ENCODE measurements around the gene GPRC5B. TPM values are rescaled to one million over a fixed set of nuclear protein-coding genes. Genes with fewer than 3 reads are reported as not detected.

GPRC5B gene
- total RNA-seq, 1 experiment from 2014 or later = 137 TPM

GRCh38 chr16:19837331-19837980 lies 47.2 kb downstream of the GPRC5B start:
- Histone ChIP-seq H3K23me2 (ENCODE audit: insufficient read length, low read depth, low read length, poor library complexity, severe bottlenecking) (no peaks in the 10 kb centered on the region), H3T11ph (ENCODE audit: low read length) (no peak overlapping the region), H2BK5ac (ENCODE audit: insufficient read length, low read length) (no peak overlapping the region), H3K56ac (ENCODE audit: insufficient read length, low read depth, low read length) (no peak overlapping the region), H2BK12ac (ENCODE audit: insufficient read length, low read depth, low read length) (no peak overlapping the region), H4K5ac (ENCODE audit: insufficient read length, low read depth, low read length) (no peak overlapping the region), H2BK20ac (ENCODE audit: low read depth, low read length, poor library complexity, severe bottlenecking) (no peak overlapping the region), H4K8ac (replicated peaks; ENCODE audit: insufficient read length, low read depth, low read length) (no peak overlapping the region), H2BK120ac (ENCODE audit: low read depth, low read length, poor library complexity, severe bottlenecking) (no peak overlapping the region), H2AFZ (ENCODE audit: low read length) (no peak overlapping the region), H2BK15ac (ENCODE audit: low read depth, low read length) (no peak overlapping the region), H3K27me3 (ENCODE audit: insufficient read depth, low read length) (no peaks in the 10 kb centered on the region), H3K4me1 (ENCODE audit: insufficient read depth, low read length) (peaks cover 6% of the 10 kb centered on the region; the same call in 1 of the 2 replicates), H4K91ac (ENCODE audit: insufficient read length, low read depth, low read length) (no peak overlapping the region), H3K9ac (ENCODE audit: extremely low read depth, insufficient read length, low read length) (no peak overlapping the region), H3K27ac (ENCODE audit: insufficient read length, low read depth, low read length) (no peak overlapping the region), H3K14ac (ENCODE audit: insufficient read depth, low read length) (no peak overlapping the region), H4K20me1 (ENCODE audit: control insufficient read depth, insufficient read depth, insufficient read length) (no peaks in the 10 kb centered on the region), H2AK5ac (ENCODE audit: insufficient read length, low read length) (no peak overlapping the region), H3K18ac (ENCODE audit: insufficient read length, low read depth, low read length) (no peak overlapping the region), H3K9me3 (ENCODE audit: control insufficient read depth, low read depth, low read length) (no peaks in the 10 kb centered on the region), H3K79me2 (ENCODE audit: insufficient read depth, low read length) (no peaks in the 10 kb centered on the region), H3K4ac (ENCODE audit: low read depth, low read length) (no peak overlapping the region), H3K4me2 (ENCODE audit: insufficient read depth, insufficient read length, low read length) (no peak overlapping the region), H3K79me1 (ENCODE audit: insufficient read depth, low read depth, low read length, poor library complexity, severe bottlenecking) (no peaks in the 10 kb centered on the region), H3K23ac (ENCODE audit: insufficient read length, low read depth, low read length) (no peak overlapping the region)
- TF ChIP-seq, protein P1, sequence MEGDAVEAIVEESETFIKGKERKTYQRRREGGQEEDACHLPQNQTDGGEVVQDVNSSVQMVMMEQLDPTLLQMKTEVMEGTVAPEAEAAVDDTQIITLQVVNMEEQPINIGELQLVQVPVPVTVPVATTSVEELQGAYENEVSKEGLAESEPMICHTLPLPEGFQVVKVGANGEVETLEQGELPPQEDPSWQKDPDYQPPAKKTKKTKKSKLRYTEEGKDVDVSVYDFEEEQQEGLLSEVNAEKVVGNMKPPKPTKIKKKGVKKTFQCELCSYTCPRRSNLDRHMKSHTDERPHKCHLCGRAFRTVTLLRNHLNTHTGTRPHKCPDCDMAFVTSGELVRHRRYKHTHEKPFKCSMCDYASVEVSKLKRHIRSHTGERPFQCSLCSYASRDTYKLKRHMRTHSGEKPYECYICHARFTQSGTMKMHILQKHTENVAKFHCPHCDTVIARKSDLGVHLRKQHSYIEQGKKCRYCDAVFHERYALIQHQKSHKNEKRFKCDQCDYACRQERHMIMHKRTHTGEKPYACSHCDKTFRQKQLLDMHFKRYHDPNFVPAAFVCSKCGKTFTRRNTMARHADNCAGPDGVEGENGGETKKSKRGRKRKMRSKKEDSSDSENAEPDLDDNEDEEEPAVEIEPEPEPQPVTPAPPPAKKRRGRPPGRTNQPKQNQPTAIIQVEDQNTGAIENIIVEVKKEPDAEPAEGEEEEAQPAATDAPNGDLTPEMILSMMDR (conservative IDR thresholded peaks at IDR 0.05) = no peak
- no peaks in the 10 kb centered on the region for H3K36me3 Mint-ChIP-seq (ENCODE audit: insufficient read depth in 1 of 3, low read depth in 3 of 3)
- no CpG with 5 or more reads among the region's 6 CpGs for WGBS (ENCODE audit: extremely low coverage, insufficient read length, low lambda C conversion rate)
- peak overlapping the region; percentile 21 to 93 (median 88); a peak in 6 of 7 replicates for H3K27ac Mint-ChIP-seq
- no peak for DNase-seq
- no peak overlapping the region for H3K4me3 Mint-ChIP-seq
- peaks cover 12 to 17% of the 10 kb centered on the region in 2 experiments for H3K4me1 Mint-ChIP-seq
- no peaks in the 10 kb centered on the region for H3K9me3 Mint-ChIP-seq
- H3K27me3 Mint-ChIP-seq (ENCODE audit: low read depth) = no peaks in the 10 kb centered on the region

All from H9 (cell line).